HEK293 (cell line): ENCODE results near the gene DBNL.

Experiments
- CTCF ChIA-PET: fragments of 350-600 bp; formaldehyde crosslinking; extraction: SDS; loops from one replicate; lab custom pipeline; 2021; ENCODE audit warnings: antibody characterized with exemption; lab: Yijun Ruan, JAX
- POLR2A ChIA-PET: fragments of 300-600 bp; formaldehyde crosslinking; extraction: SDS; loops from one replicate; lab custom pipeline; 2020; ENCODE audit warnings: antibody characterized with exemption, inconsistent platforms; lab: Yijun Ruan, JAX
- H3K27ac ChIP-seq: fragments of 200-500 bp; sonication (Bioruptor generic); 2 replicates; pipeline ENCODE4 v1.5.1; 2014; ENCODE audit warnings: low read depth, low read length, control low read depth, inconsistent platforms; ENCODE audit errors: extremely low read depth
- H3K36me3 ChIP-seq, 2 experiments: fragments of 200-500 bp in 1 of 2; sonication (Bioruptor generic) in 1 of 2; 1 replicate in 1 of 2; 2 replicates in 1 of 2; pipeline ENCODE4 v1.5.1; 2014 to 2017; ENCODE audit warnings: inconsistent platforms in 2 of 2, low read length in 2 of 2; ENCODE audit not compliant: control insufficient read depth in 2 of 2, insufficient read depth in 1 of 2
- H3K4me1 ChIP-seq: fragments of 200-500 bp; sonication (Bioruptor generic); 2 replicates; pipeline ENCODE4 v1.5.1; 2014; ENCODE audit warnings: mild to moderate bottlenecking, low read length, inconsistent platforms; ENCODE audit not compliant: control insufficient read depth, insufficient read depth
- H3K4me3 ChIP-seq: 2 replicates; pipeline ENCODE4 v1.5.1; 2011; ENCODE audit warnings: low read depth, mild to moderate bottlenecking, control low read depth, low read length, moderate library complexity
- H3K9me3 ChIP-seq: fragments of 200-500 bp; sonication (Bioruptor generic); 2 replicates; pipeline ENCODE4 v1.5.1; 2014; ENCODE audit warnings: low read depth, low read length, inconsistent platforms; ENCODE audit not compliant: control insufficient read depth, insufficient read depth
- AEBP2 ChIP-seq: fragments of 450-650 bp; formaldehyde crosslinking; IDR thresholded peaks from 2 replicates; pipeline ENCODE4 v1.5.1; 2016; ENCODE audit warnings: missing biosample characterization, missing genetic modification characterization, borderline replicate concordance
- GLI4 ChIP-seq: fragments of 450-650 bp; formaldehyde crosslinking; IDR thresholded peaks from 2 replicates; pipeline ENCODE4 v1.5.1; 2016; ENCODE audit warnings: missing biosample characterization, missing genetic modification characterization
- GLIS1 ChIP-seq: fragments of 450-650 bp; formaldehyde crosslinking; IDR thresholded peaks from 2 replicates; pipeline ENCODE4 v1.5.1; 2016; ENCODE audit warnings: missing biosample characterization, missing genetic modification characterization
- ZBTB1 ChIP-seq: fragments of 450-650 bp; formaldehyde crosslinking; IDR thresholded peaks from 2 replicates; pipeline ENCODE4 v1.5.1; 2016; ENCODE audit warnings: missing biosample characterization, missing genetic modification characterization
- ZNF211 ChIP-seq: fragments of 450-650 bp; formaldehyde crosslinking; IDR thresholded peaks from 2 replicates; pipeline ENCODE4 v1.5.1; 2016; ENCODE audit warnings: low read depth, missing biosample characterization, missing genetic modification characterization
- ZNF473 ChIP-seq: fragments of 450-650 bp; formaldehyde crosslinking; IDR thresholded peaks from 2 replicates; pipeline ENCODE4 v1.5.1; 2017; ENCODE audit warnings: missing biosample characterization, missing genetic modification characterization
- ZNF521 ChIP-seq: fragments of 450-650 bp; formaldehyde crosslinking; IDR thresholded peaks from 2 replicates; pipeline ENCODE4 v1.5.1; 2017; ENCODE audit warnings: missing biosample characterization, mild to moderate bottlenecking, missing genetic modification characterization
- ZNF555 ChIP-seq: fragments of 450-650 bp; formaldehyde crosslinking; conservative IDR thresholded peaks from 2 replicates; pipeline ENCODE4 v1.5.1; 2017; ENCODE audit warnings: missing biosample characterization, mild to moderate bottlenecking, missing genetic modification characterization, inconsistent platforms
- ZNF843 ChIP-seq: fragments of 450-650 bp; formaldehyde crosslinking; IDR thresholded peaks from 2 replicates; pipeline ENCODE4 v1.5.1; 2016; ENCODE audit warnings: missing biosample characterization, missing genetic modification characterization
- TF ChIP-seq, protein P1 (sequence below): fragments of 450-650 bp; formaldehyde crosslinking; IDR thresholded peaks from 2 replicates; pipeline ENCODE4 v1.5.1; 2016; ENCODE audit warnings: missing biosample characterization, missing genetic modification characterization
- TF ChIP-seq, protein P2 (sequence below): fragments of 450-650 bp; formaldehyde crosslinking; IDR thresholded peaks from 2 replicates; pipeline ENCODE4 v1.5.1; 2017; ENCODE audit warnings: missing biosample characterization, missing genetic modification characterization
- TF ChIP-seq, protein P3 (sequence below): fragments of 450-650 bp; formaldehyde crosslinking; IDR thresholded peaks from 2 replicates; pipeline ENCODE4 v1.5.1; 2016; ENCODE audit warnings: missing biosample characterization, missing genetic modification characterization

DBNL gene

DNA sequence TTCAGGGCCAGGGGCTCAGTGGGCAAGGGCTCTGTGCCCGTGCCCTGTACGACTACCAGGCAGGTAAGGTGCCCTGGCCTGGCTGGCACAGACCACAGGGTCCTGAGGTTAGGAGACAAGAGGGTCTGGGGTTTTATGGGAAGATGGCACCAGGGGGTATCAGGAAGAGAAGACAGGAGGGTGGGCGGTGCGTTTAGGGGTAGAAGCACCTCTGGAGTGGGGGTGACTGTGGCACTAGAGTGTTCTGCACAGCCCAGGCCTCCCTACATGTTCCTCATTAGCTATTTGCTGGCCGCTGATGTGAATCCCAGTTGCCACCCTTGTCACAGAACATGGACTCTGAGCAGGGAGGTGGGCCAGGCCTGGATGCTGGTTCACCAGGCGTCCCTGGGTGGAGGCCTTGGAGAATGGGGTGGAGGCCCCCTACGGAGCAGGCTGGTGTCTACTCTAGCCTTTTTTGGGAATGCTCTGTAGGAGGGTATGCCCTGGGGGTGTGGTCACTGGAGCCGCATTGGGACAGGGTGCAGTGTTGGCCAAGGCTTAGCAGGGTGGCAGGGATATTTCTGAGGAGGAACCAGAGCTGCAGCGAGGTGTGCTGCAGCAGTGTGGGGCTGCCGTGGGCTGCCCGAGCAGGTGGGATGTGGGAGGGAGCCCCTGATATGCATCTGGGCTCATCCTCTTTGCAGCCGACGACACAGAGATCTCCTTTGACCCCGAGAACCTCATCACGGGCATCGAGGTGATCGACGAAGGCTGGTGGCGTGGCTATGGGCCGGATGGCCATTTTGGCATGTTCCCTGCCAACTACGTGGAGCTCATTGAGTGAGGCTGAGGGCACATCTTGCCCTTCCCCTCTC, 15.8 kb downstream of the DBNL start:
- POLR2A ChIA-PET, result no interaction called here
- no peaks in the 10 kb centered on the region for H3K9me3 ChIP-seq
- CTCF ChIA-PET, result no interaction called here
- no peak overlapping the region for H3K27ac ChIP-seq
- no peak overlapping the region for H3K4me3 ChIP-seq
- H3K4me1 ChIP-seq, result no peaks in the 10 kb centered on the region
- TF ChIP-seq GLI4 (no peak), ZNF843 (tag by site-specific recombination) (no peak), ZNF473 (tag by site-specific recombination) (no peak), GLIS1 (tag by site-specific recombination) (peak; percentile 52; the same call in 1 of the 2 replicates), AEBP2 (tag by site-specific recombination) (no peak), ZNF555 (no peak)
- TF ChIP-seq, protein P1, sequence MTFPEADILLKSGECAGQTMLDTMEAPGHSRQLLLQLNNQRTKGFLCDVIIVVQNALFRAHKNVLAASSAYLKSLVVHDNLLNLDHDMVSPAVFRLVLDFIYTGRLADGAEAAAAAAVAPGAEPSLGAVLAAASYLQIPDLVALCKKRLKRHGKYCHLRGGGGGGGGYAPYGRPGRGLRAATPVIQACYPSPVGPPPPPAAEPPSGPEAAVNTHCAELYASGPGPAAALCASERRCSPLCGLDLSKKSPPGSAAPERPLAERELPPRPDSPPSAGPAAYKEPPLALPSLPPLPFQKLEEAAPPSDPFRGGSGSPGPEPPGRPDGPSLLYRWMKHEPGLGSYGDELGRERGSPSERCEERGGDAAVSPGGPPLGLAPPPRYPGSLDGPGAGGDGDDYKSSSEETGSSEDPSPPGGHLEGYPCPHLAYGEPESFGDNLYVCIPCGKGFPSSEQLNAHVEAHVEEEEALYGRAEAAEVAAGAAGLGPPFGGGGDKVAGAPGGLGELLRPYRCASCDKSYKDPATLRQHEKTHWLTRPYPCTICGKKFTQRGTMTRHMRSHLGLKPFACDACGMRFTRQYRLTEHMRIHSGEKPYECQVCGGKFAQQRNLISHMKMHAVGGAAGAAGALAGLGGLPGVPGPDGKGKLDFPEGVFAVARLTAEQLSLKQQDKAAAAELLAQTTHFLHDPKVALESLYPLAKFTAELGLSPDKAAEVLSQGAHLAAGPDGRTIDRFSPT (tag by site-specific recombination), result 0 out of 2 replicates have a peak, but pooled peaks have one; percentile 19
- TF ChIP-seq, protein P2, sequence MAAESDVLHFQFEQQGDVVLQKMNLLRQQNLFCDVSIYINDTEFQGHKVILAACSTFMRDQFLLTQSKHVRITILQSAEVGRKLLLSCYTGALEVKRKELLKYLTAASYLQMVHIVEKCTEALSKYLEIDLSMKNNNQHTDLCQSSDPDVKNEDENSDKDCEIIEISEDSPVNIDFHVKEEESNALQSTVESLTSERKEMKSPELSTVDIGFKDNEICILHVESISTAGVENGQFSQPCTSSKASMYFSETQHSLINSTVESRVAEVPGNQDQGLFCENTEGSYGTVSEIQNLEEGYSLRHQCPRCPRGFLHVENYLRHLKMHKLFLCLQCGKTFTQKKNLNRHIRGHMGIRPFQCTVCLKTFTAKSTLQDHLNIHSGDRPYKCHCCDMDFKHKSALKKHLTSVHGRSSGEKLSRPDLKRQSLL, result no peak
- peaks cover 14 to 75% of the 10 kb centered on the region in 2 experiments for H3K36me3 ChIP-seq

DNA sequence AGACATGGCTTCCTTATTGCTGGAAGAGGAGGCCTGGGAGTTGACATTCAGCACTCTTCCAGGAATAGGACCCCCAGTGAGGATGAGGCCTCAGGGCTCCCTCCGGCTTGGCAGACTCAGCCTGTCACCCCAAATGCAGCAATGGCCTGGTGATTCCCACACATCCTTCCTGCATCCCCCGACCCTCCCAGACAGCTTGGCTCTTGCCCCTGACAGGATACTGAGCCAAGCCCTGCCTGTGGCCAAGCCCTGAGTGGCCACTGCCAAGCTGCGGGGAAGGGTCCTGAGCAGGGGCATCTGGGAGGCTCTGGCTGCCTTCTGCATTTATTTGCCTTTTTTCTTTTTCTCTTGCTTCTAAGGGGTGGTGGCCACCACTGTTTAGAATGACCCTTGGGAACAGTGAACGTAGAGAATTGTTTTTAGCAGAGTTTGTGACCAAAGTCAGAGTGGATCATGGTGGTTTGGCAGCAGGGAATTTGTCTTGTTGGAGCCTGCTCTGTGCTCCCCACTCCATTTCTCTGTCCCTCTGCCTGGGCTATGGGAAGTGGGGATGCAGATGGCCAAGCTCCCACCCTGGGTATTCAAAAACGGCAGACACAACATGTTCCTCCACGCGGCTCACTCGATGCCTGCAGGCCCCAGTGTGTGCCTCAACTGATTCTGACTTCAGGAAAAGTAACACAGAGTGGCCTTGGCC, 16.6 kb downstream of the DBNL start:
- POLR2A ChIA-PET, result interaction anchor here (2.1 kb wide), 1 partner anchor 17 kb away, joined by 6 read pairs; the partner anchor contains the start of gene DBNL
- no peak overlapping the region for H3K4me3 ChIP-seq
- no peaks in the 10 kb centered on the region for H3K9me3 ChIP-seq
- no peak overlapping the region for H3K27ac ChIP-seq
- H3K4me1 ChIP-seq, result no peaks in the 10 kb centered on the region
- peaks cover 6 to 68% of the 10 kb centered on the region in 2 experiments; a peak in 2 of 3 replicates for H3K36me3 ChIP-seq
- TF ChIP-seq ZNF211 (tag by site-specific recombination), result no peak
- CTCF ChIA-PET, result no interaction called here

- POLR2A ChIA-PET, result interaction anchor here (0.6 to 2.1 kb wide), 2 partner anchors 17 to 42 kb away, joined by 3 to 6 read pairs; partner anchors contain the start of gene DBNL
Measured at GRCh38 chr7:44061645-44062179, 17.2 kb downstream of the DBNL start.

More at GRCh38 chr7:44061645-44062179, 17.2 kb downstream of the DBNL start:
- Histone ChIP-seq H3K27ac (no peak overlapping the region), H3K4me3 (no peak overlapping the region), H3K4me1 (no peaks in the 10 kb centered on the region), H3K9me3 (no peaks in the 10 kb centered on the region), H3K36me3 (peaks cover 3 to 62% of the 10 kb centered on the region in 2 experiments; a peak in 1 of 3 replicates)
- TF ChIP-seq ZNF521 (tag by site-specific recombination) (no peak), ZBTB1 (no peak)
- TF ChIP-seq, protein P3, sequence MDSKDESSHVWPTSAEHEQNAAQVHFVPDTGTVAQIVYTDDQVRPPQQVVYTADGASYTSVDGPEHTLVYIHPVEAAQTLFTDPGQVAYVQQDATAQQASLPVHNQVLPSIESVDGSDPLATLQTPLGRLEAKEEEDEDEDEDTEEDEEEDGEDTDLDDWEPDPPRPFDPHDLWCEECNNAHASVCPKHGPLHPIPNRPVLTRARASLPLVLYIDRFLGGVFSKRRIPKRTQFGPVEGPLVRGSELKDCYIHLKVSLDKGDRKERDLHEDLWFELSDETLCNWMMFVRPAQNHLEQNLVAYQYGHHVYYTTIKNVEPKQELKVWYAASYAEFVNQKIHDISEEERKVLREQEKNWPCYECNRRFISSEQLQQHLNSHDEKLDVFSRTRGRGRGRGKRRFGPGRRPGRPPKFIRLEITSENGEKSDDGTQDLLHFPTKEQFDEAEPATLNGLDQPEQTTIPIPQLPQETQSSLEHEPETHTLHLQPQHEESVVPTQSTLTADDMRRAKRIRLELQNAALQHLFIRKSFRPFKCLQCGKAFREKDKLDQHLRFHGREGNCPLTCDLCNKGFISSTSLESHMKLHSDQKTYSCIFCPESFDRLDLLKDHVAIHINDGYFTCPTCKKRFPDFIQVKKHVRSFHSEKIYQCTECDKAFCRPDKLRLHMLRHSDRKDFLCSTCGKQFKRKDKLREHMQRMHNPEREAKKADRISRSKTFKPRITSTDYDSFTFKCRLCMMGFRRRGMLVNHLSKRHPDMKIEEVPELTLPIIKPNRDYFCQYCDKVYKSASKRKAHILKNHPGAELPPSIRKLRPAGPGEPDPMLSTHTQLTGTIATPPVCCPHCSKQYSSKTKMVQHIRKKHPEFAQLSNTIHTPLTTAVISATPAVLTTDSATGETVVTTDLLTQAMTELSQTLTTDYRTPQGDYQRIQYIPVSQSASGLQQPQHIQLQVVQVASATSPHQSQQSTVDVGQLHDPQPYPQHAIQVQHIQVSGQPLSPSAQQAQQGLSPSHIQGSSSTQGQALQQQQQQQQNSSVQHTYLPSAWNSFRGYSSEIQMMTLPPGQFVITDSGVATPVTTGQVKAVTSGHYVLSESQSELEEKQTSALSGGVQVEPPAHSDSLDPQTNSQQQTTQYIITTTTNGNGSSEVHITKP (tag by site-specific recombination), result no peak
- CTCF ChIA-PET, result interaction anchor here (0.7 kb wide), 1 partner anchor 11 kb away, joined by 3 read pairs; no protein-coding TSS in a partner anchor
